IMR-90 (cell line): ENCODE data around the gene CH25H. TPM values are rescaled to one million over a fixed set of nuclear protein-coding genes. Genes with fewer than 3 reads are reported as not detected.
A peak's percentile ranks its signal among the peaks of the same experiment; 100 is the strongest.

Source experiments
- ATAC-seq: fragments of 200-7000 bp; cut with Tn5 transposase; 2 replicates; pipeline ENCODE4 v1.9.1; 2020; ENCODE audit warnings: low read depth, mild to moderate bottlenecking, moderate library complexity
- BruUV-seq: library from RNA; stranded (reverse); fragments of 400-500 nt; replicated peaks from 2 replicates; lab custom pipeline; 2021; lab: Mats Ljungman, UMichigan
- CTCF ChIA-PET: fragments of 300-600 bp; formaldehyde crosslinking; extraction: SDS; loops from one replicate; lab custom pipeline; 2021; ENCODE audit warnings: antibody characterized with exemption; lab: Yijun Ruan, JAX
- POLR2A ChIA-PET: fragments of 300-600 bp; sonication (Branson Sonifier 250); formaldehyde crosslinking; loops from one replicate; lab custom pipeline; 2022; ENCODE audit warnings: antibody characterized with exemption; ENCODE audit not compliant: unreplicated experiment; lab: Charles Lee
- DNase-seq: peaks from one replicate; pipeline ENCODE4 v3.0.0; 2013
- H2AFZ ChIP-seq: replicated peaks from 2 replicates; pipeline ENCODE3; 2013; ENCODE audit warnings: low read length, mild to moderate bottlenecking; ENCODE audit not compliant: poor library complexity
- H2AK5ac ChIP-seq: 2 replicates; pipeline ENCODE4 v1.6.1; 2013; ENCODE audit warnings: low read depth, low read length, inconsistent platforms
- H2AK9ac ChIP-seq: replicated peaks from 2 replicates; pipeline ENCODE3; 2013; ENCODE audit warnings: mild to moderate bottlenecking, low read depth, low read length, moderate library complexity; ENCODE audit not compliant: poor library complexity
- H2BK120ac ChIP-seq: 2 replicates; pipeline ENCODE4 v1.6.1; 2013; ENCODE audit warnings: low read depth, low read length, inconsistent platforms
- H2BK15ac ChIP-seq: 3 replicates; pipeline ENCODE4 v1.6.1; 2013; ENCODE audit warnings: low read depth, low read length, inconsistent platforms
- H2BK20ac ChIP-seq: 2 replicates; pipeline ENCODE4 v1.6.1; 2013; ENCODE audit warnings: low read depth, mild to moderate bottlenecking, inconsistent platforms, low read length, moderate library complexity
- H2BK5ac ChIP-seq: 2 replicates; pipeline ENCODE4 v1.6.1; 2013; ENCODE audit warnings: mild to moderate bottlenecking, low read depth, low read length, inconsistent platforms; ENCODE audit not compliant: poor library complexity, severe bottlenecking
- H3K14ac ChIP-seq: replicated peaks from 2 replicates; pipeline ENCODE4 v1.6.1; 2013; ENCODE audit warnings: low read depth, low read length, inconsistent platforms
- H3K18ac ChIP-seq: 2 replicates; pipeline ENCODE4 v1.6.1; 2013; ENCODE audit warnings: low read depth, low read length, control low read depth
- H3K23ac ChIP-seq: 2 replicates; pipeline ENCODE4 v1.6.1; 2013; ENCODE audit warnings: low read depth, low read length, inconsistent platforms
- H3K27ac ChIP-seq: 2 replicates; pipeline ENCODE4 v1.5.1; 2013; ENCODE audit warnings: mild to moderate bottlenecking, control low read depth, low read length; ENCODE audit not compliant: insufficient read depth
- H3K27me3 ChIP-seq: 2 replicates; pipeline ENCODE4 v1.6.1; 2013; ENCODE audit warnings: low read length; ENCODE audit not compliant: control insufficient read depth, insufficient read depth
- H3K36me3 ChIP-seq: 2 replicates; pipeline ENCODE4 v1.6.1; 2013; ENCODE audit warnings: low read length, mixed read lengths; ENCODE audit not compliant: control insufficient read depth, insufficient read depth
- H3K4ac ChIP-seq: 2 replicates; pipeline ENCODE4 v1.6.1; 2013; ENCODE audit warnings: low read depth, low read length, inconsistent platforms
- H3K4me1 ChIP-seq: 2 replicates; pipeline ENCODE4 v1.6.1; 2013; ENCODE audit warnings: low read length, mixed read lengths; ENCODE audit not compliant: control insufficient read depth, insufficient read depth
- H3K4me2 ChIP-seq: 2 replicates; pipeline ENCODE4 v1.6.1; 2013; ENCODE audit warnings: low read depth, mild to moderate bottlenecking, control low read depth, low read length, moderate library complexity
- H3K4me3 ChIP-seq: 2 replicates; pipeline ENCODE4 v1.5.1; 2013; ENCODE audit warnings: low read depth, mild to moderate bottlenecking, control low read depth, low read length, moderate library complexity; ENCODE audit not compliant: insufficient read depth
- H3K56ac ChIP-seq: 2 replicates; pipeline ENCODE4 v1.6.1; 2013; ENCODE audit warnings: low read length, inconsistent platforms; ENCODE audit not compliant: insufficient read depth; ENCODE audit errors: extremely low read depth
- H3K79me1 ChIP-seq, 2 experiments: 2 replicates each; pipeline ENCODE4 v1.6.1; 2013; ENCODE audit warnings: low read length in 2 of 2, inconsistent platforms in 1 of 2, low read depth in 1 of 2
- H3K9ac ChIP-seq: 2 replicates; pipeline ENCODE4 v1.6.1; 2013; ENCODE audit warnings: low read depth, low read length, control low read depth
- H3K9me1 ChIP-seq: 2 replicates; pipeline ENCODE4 v1.6.1; 2013; ENCODE audit warnings: low read length, inconsistent platforms; ENCODE audit not compliant: insufficient read depth
- H3K9me3 ChIP-seq: 2 replicates; pipeline ENCODE4 v1.6.1; 2013; ENCODE audit warnings: low read length; ENCODE audit not compliant: control insufficient read depth, insufficient read depth
- H4K20me1 ChIP-seq: 2 replicates; pipeline ENCODE4 v1.6.1; 2013; ENCODE audit warnings: low read length, inconsistent platforms; ENCODE audit not compliant: insufficient read depth
- H4K5ac ChIP-seq: 2 replicates; pipeline ENCODE4 v1.6.1; 2013; ENCODE audit warnings: mild to moderate bottlenecking, low read depth, low read length, control low read depth
- H4K8ac ChIP-seq, 2 experiments: 2 replicates each; pipeline ENCODE4 v1.6.1; 2013; ENCODE audit warnings: low read depth in 2 of 2, low read length in 2 of 2, control low read depth in 1 of 2, inconsistent platforms in 1 of 2
- H4K91ac ChIP-seq: 2 replicates; pipeline ENCODE4 v1.6.1; 2013; ENCODE audit warnings: low read depth, low read length, inconsistent platforms; ENCODE audit not compliant: insufficient read depth
- BHLHE40 ChIP-seq: fragments of 150-350 bp; IDR thresholded peaks from 2 replicates; pipeline ENCODE4 v1.6.1; 2016; ENCODE audit warnings: mild to moderate bottlenecking, low read depth, low read length
- CEBPB ChIP-seq: IDR thresholded peaks from 2 replicates; pipeline ENCODE4 v1.6.1; 2012; ENCODE audit warnings: low read depth, low read length, improper control_type of control experiment
- MAFK ChIP-seq: IDR thresholded peaks from 2 replicates; pipeline ENCODE4 v1.6.1; 2012; ENCODE audit warnings: low read depth, low read length, improper control_type of control experiment
- MXI1 ChIP-seq: IDR thresholded peaks from 2 replicates; pipeline ENCODE4 v1.6.1; 2012; ENCODE audit warnings: low read depth, mild to moderate bottlenecking, low read length, moderate library complexity, borderline replicate concordance
- NFE2L2 ChIP-seq: fragments of 150-350 bp; IDR thresholded peaks from 2 replicates; pipeline ENCODE4 v1.6.1; 2016; ENCODE audit warnings: low read depth, mild to moderate bottlenecking, low read length
- POLR2A ChIP-seq: IDR thresholded peaks from 2 replicates; pipeline ENCODE4 v1.6.1; 2012; ENCODE audit warnings: mild to moderate bottlenecking, low read depth, low read length
- RAD21 ChIP-seq: IDR thresholded peaks from 2 replicates; pipeline ENCODE4 v1.6.1; 2012; ENCODE audit warnings: low read length, improper control_type of control experiment
- RCOR1 ChIP-seq: IDR thresholded peaks from 2 replicates; pipeline ENCODE4 v1.6.1; 2012; ENCODE audit warnings: mild to moderate bottlenecking, low read length, improper control_type of control experiment; ENCODE audit not compliant: insufficient replicate concordance
- RFX5 ChIP-seq: IDR thresholded peaks from 2 replicates; pipeline ENCODE4 v1.8.0; 2012; ENCODE audit warnings: low read depth, mild to moderate bottlenecking, low read length, moderate library complexity
- SMC3 ChIP-seq: fragments of 150-350 bp; IDR thresholded peaks from 2 replicates; pipeline ENCODE4 v1.6.1; 2016; ENCODE audit warnings: low read depth, mild to moderate bottlenecking, antibody characterized with exemption, low read length, moderate library complexity
- WGBS, 2 experiments: methylation state at CpG; one replicate each; pipeline versions ENCODE4 v1.1.5 to v1.1.7; 2013; ENCODE audit warnings: missing lambda C conversion rate in 2 of 2; ENCODE audit not compliant: insufficient read length in 1 of 2; ENCODE audit errors: extremely low coverage in 2 of 2; 5-methylcytosine and 5-hydroxymethylcytosine counted together
- dilution Hi-C: fragments of 300-500 bp; cut with HindIII; formaldehyde crosslinking; loops from one replicate; pipeline ENCODE4 v1.14.3; 2018; ENCODE audit warnings: low sequenced_read_pairs; ENCODE audit not compliant: unreplicated experiment
- in situ Hi-C: fragments of 300-500 bp; cut with MboI; formaldehyde crosslinking; loops from 3 replicates; pipeline ENCODE4 v1.14.3; 2019; ENCODE audit warnings: low sequenced_read_pairs, inconsistent platforms, mixed read lengths
- intact Hi-C: fragments of 100-400 bp; cut with micrococcal nuclease; formaldehyde crosslinking; loops from 2 replicates; pipeline ENCODE4 v1.10.0; 2022
- polyA plus RNA-seq, 3 experiments: library from polyadenylated mRNA; depleted of rRNA; stranded (reverse); fragments of >200 nt; gene quantifications; 2 replicates each; pipeline ENCODE4 v1.2.3, GENCODE V29; 2012; ENCODE audit warnings: low replicate concordance in 1 of 3
- total RNA-seq: library from RNA; depleted of rRNA; stranded (reverse); fragments of >200 nt; gene quantifications from 2 replicates; pipeline ENCODE4 v1.2.3, GENCODE V29; 2012
- TF ChIP-seq, protein P1 (sequence below): conservative IDR thresholded peaks from 2 replicates; pipeline ENCODE4 v1.5.1; 2012; ENCODE audit warnings: mild to moderate bottlenecking, low read depth, low read length, improper control_type of control experiment
- TF ChIP-seq, protein P2 (sequence below): fragments of 150-350 bp; IDR thresholded peaks from 2 replicates; pipeline ENCODE4 v1.6.1; 2017; ENCODE audit warnings: mild to moderate bottlenecking, antibody characterized with exemption, low read length, low read depth

CH25H gene
- total and polyA plus RNA-seq, 2 of the 4 experiments (the other 2 are of a cell fraction) = 0.12 to 0.18 TPM

DNA sequence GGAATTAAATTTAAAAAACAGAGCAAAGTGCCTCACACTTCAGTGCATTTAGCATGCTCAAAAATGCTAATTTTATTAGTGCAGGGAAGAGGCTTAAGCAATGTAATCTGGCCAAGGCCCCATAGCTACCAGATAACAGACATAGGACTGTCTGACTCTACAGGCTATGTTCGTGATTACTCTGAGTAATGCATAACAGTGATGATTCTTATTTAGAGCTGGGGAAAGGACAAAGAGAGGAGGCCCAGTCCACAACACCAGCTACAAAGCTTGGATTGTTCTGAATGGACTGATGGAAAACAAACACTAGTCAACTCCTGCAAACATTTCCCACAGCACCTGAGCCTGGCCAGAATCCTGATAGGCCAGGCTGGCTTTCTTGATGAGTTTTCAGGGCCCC lies 8.4 kb upstream of the CH25H start:
- Histone ChIP-seq H3K9me3 (no peaks in the 10 kb centered on the region), H2BK15ac (no peak overlapping the region), H3K79me1 (no peaks in the 10 kb centered on the region), H4K8ac (no peak overlapping the region), H2BK120ac (no peak overlapping the region), H2BK20ac (no peak overlapping the region), H4K5ac (no peak overlapping the region), H2AFZ (no peak overlapping the region), H3K14ac (no peak overlapping the region), H4K91ac (no peak overlapping the region), H3K36me3 (no peaks in the 10 kb centered on the region; the same call in 1 of the 2 replicates), H3K27me3 (no peaks in the 10 kb centered on the region), H3K27ac (no peak overlapping the region), H3K23ac (no peak overlapping the region), H3K56ac (no peak overlapping the region), H3K4me2 (no peak overlapping the region), H4K20me1 (no peaks in the 10 kb centered on the region), H3K9ac (no peak overlapping the region), H3K4me1 (no peaks in the 10 kb centered on the region), H3K4ac (no peak overlapping the region), H3K18ac (no peak overlapping the region), H3K9me1 (no peaks in the 10 kb centered on the region), H2BK5ac (no peak overlapping the region), H2AK5ac (no peak overlapping the region), H2AK9ac (no peak overlapping the region), H3K4me3 (no peak overlapping the region)
- no peak for TF ChIP-seq RFX5
- TF ChIP-seq BHLHE40 = no peak
- no peak for TF ChIP-seq RAD21
- TF ChIP-seq MAFK = no peak
- no peak for TF ChIP-seq POLR2A
- TF ChIP-seq, protein P1, sequence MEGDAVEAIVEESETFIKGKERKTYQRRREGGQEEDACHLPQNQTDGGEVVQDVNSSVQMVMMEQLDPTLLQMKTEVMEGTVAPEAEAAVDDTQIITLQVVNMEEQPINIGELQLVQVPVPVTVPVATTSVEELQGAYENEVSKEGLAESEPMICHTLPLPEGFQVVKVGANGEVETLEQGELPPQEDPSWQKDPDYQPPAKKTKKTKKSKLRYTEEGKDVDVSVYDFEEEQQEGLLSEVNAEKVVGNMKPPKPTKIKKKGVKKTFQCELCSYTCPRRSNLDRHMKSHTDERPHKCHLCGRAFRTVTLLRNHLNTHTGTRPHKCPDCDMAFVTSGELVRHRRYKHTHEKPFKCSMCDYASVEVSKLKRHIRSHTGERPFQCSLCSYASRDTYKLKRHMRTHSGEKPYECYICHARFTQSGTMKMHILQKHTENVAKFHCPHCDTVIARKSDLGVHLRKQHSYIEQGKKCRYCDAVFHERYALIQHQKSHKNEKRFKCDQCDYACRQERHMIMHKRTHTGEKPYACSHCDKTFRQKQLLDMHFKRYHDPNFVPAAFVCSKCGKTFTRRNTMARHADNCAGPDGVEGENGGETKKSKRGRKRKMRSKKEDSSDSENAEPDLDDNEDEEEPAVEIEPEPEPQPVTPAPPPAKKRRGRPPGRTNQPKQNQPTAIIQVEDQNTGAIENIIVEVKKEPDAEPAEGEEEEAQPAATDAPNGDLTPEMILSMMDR = no peak
- TF ChIP-seq, protein P2, sequence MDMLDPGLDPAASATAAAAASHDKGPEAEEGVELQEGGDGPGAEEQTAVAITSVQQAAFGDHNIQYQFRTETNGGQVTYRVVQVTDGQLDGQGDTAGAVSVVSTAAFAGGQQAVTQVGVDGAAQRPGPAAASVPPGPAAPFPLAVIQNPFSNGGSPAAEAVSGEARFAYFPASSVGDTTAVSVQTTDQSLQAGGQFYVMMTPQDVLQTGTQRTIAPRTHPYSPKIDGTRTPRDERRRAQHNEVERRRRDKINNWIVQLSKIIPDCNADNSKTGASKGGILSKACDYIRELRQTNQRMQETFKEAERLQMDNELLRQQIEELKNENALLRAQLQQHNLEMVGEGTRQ = no peak
- TF ChIP-seq NFE2L2 = no peak
- no peak for TF ChIP-seq SMC3
- no peak for TF ChIP-seq CEBPB
- no peak for TF ChIP-seq MXI1
- no peak for TF ChIP-seq RCOR1
- BruUV-seq = no TSS peak
- WGBS, 2 experiments = no CpG with 5 or more reads among the region's 1 CpG
- intact Hi-C loops (loop anchor here (5.0 kb wide), 1 partner anchor 648 kb away; no protein-coding TSS in a partner anchor), dilution Hi-C loops (loop anchor here (25.0 kb wide), 1 partner anchor 203 kb away; no protein-coding TSS in a partner anchor), in situ Hi-C loops (no loop called here)
- no peak for ATAC-seq
- ChIA-PET POLR2A (no interaction called here), CTCF (interaction anchor here (0.6 to 1.3 kb wide), 4 partner anchors 34 to 284 kb away, joined by 3 to 7 read pairs (median 4); no protein-coding TSS in a partner anchor)
- peak; percentile 20 for DNase-seq
